ENCODE data around the gene PLXNA3.
"Not testable (repeated sequence)": the region's sequence is repeated elsewhere in the genome, so short reads cannot be mapped to it uniquely, and the experiment has no call there.

Gene PLXNA3

DNA sequence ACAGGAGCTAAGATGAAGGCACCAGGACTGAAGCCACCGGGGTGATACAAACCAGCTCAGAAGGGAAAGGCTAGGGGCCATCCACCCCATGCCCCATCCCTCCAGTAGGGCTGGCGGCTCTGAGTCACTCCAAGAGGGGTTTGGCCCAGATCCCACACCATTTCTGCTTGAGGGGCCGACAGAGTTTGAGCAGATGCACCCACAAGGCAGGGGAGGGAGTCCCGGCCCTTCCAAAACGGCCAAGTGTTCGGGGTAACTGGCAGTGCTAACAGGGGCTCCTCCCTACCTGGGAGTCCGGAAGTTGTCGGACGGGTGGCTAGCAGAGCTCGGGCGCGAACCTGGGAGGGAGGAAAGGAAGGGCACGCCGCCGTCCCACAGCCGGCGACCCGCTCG lies 31.9 kb downstream of the PLXNA3 start:
- peaks cover 0 to 44% (median 27%) of the 10 kb centered on the region in 5 donors for H3K4me1 ChIP-seq (ENCODE audit: control insufficient read depth in 5 of 5, insufficient read depth in 5 of 5, low read length in 5 of 5)
- H3K36me3 ChIP-seq (ENCODE audit: control insufficient read depth in 5 of 5, insufficient read depth in 5 of 5, low read length in 5 of 5), result peaks cover 0 to 16% (median 12%) of the 10 kb centered on the region in 5 donors
- H3K4me3 ChIP-seq (ENCODE audit: low read depth in 1 of 5, low read length in 5 of 5), result peak overlapping the region; percentile 60 to 81 (median 69)
- H3K27ac ChIP-seq (ENCODE audit: low read depth, low read length), result peak overlapping the region; percentile 69
- H3K27me3 ChIP-seq (ENCODE audit: control insufficient read depth in 5 of 5, insufficient read depth in 4 of 5, low read length in 5 of 5), result peaks cover 0 to 12% (median 9%) of the 10 kb centered on the region in 5 donors
- H3K9me3 ChIP-seq (ENCODE audit: control insufficient read depth in 5 of 5, low read length in 5 of 5), result peaks cover 0 to 3% (median 0%) of the 10 kb centered on the region in 5 donors
- H3K9ac ChIP-seq (ENCODE audit: low read length in 5 of 5), result peak overlapping the region; percentile 38 to 76 (median 69)

DNA sequence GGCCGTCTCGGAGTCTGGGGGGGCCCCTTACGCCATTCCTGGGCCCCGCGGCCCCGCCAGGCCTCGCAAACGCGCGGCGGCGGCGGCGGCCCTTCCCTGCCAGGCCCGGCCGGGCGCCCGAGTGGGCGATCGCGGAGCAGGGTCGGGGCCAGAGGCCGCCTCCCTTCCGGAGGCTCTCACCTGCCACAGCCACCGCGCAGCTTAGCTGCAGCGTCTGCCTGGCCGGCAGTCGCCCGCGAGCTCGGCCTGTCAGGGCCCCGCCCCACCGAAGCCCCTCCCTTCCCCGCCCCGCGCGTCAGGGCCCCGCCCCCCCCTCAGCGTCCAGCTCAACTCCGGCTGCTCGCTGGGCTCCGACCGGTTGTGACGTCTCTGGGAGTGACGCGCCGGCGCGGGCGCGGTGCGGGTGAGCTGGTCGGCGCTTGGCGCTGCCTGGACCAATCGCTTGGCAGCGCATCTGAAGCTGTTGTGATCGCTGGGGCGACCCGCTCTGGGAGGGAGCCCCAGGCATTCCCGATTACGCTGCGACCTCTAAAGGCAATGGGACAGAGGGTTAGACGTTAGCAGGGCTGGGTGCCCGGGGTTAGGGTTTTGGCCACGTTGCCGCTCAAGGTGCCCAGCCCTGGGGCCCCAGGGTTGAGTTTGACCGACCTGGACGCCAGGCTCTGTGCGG lies 32.5 kb downstream of the PLXNA3 start, which contains the start of gene SLC10A3:
Gene SLC10A3 (minus strand): TSS at position 216 of the 670 bp plus-strand sequence. CDS start 1,689 bp downstream, outside the sequence.
- H3K9ac ChIP-seq (ENCODE audit: low read length in 5 of 5), result peak within 1 kb of the TSS; percentile 38 to 76 (median 70)
- H3K9me3 ChIP-seq (ENCODE audit: control insufficient read depth in 5 of 5, low read length in 5 of 5), result no peaks in the 10 kb centered on the region
- H3K27me3 ChIP-seq (ENCODE audit: control insufficient read depth in 5 of 5, insufficient read depth in 4 of 5, low read length in 5 of 5), result peaks cover 0 to 12% (median 9%) of the 10 kb centered on the region in 5 donors
- peaks cover 0 to 39% (median 22%) of the 10 kb centered on the region in 5 donors for H3K4me1 ChIP-seq (ENCODE audit: control insufficient read depth in 5 of 5, insufficient read depth in 5 of 5, low read length in 5 of 5)
- peaks cover 0 to 15% (median 9%) of the 10 kb centered on the region in 5 donors for H3K36me3 ChIP-seq (ENCODE audit: control insufficient read depth in 5 of 5, insufficient read depth in 5 of 5, low read length in 5 of 5)
- peak within 1 kb of the TSS; percentile 69 for H3K27ac ChIP-seq (ENCODE audit: low read depth, low read length)
- H3K4me3 ChIP-seq (ENCODE audit: low read depth in 1 of 5, low read length in 5 of 5), result peak within 1 kb of the TSS; percentile 60 to 81 (median 69)

GRCh38 chrX:154494715-154495114 lies 36.6 kb downstream of the PLXNA3 start:
- peaks cover 0 to 6% (median 0%) of the 10 kb centered on the region in 5 donors for H3K27me3 ChIP-seq (ENCODE audit: control insufficient read depth in 5 of 5, insufficient read depth in 4 of 5, low read length in 5 of 5)
- H3K9me3 ChIP-seq (ENCODE audit: control insufficient read depth in 5 of 5, low read length in 5 of 5), result no peaks in the 10 kb centered on the region
- no peak overlapping the region for H3K4me3 ChIP-seq (ENCODE audit: low read depth in 1 of 5, low read length in 5 of 5)
- H3K27ac ChIP-seq (ENCODE audit: low read depth, low read length), result no peak overlapping the region
- no peak overlapping the region for H3K9ac ChIP-seq (ENCODE audit: low read length in 5 of 5)
- no peaks in the 10 kb centered on the region for H3K36me3 ChIP-seq (ENCODE audit: control insufficient read depth in 5 of 5, insufficient read depth in 5 of 5, low read length in 5 of 5)
- H3K4me1 ChIP-seq (ENCODE audit: control insufficient read depth in 5 of 5, insufficient read depth in 5 of 5, low read length in 5 of 5), result peaks cover 0 to 10% (median 4%) of the 10 kb centered on the region in 5 donors

DNA sequence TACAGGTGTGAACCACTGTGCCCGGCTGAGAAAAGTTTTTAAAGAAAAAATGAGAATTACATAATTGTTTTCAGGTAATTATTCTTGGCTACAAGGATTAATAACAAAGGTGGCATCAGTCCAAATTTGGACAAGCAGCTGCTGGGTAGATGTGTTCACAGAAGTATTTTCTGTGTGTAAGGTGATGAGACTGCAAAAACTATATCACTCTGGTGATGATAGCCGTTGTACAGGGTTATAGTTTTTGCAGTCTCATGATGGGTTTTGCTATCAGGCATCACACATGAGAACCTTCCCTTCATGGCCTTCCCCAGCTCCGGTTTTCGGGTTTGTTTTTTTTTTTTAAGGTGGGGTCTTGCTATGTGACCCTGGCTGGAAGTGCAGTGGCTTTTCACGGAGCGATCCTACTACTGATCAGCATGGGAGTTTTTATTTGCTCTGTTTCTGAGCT lies 37.4 kb downstream of the PLXNA3 start:
- Histone ChIP-seq H3K27ac (ENCODE audit: low read depth, low read length) (no peak overlapping the region), H3K9ac (ENCODE audit: low read length in 5 of 5) (no peak overlapping the region), H3K9me3 (ENCODE audit: control insufficient read depth in 5 of 5, low read length in 5 of 5) (no peaks in the 10 kb centered on the region), H3K4me1 (ENCODE audit: control insufficient read depth in 5 of 5, insufficient read depth in 5 of 5, low read length in 5 of 5) (peaks cover 0 to 5% (median 0%) of the 10 kb centered on the region in 5 donors), H3K36me3 (ENCODE audit: control insufficient read depth in 5 of 5, insufficient read depth in 5 of 5, low read length in 5 of 5) (no peaks in the 10 kb centered on the region), H3K4me3 (ENCODE audit: low read depth in 1 of 5, low read length in 5 of 5) (no peak overlapping the region), H3K27me3 (ENCODE audit: control insufficient read depth in 5 of 5, insufficient read depth in 4 of 5, low read length in 5 of 5) (peaks cover 0 to 6% (median 0%) of the 10 kb centered on the region in 5 donors)

DNA sequence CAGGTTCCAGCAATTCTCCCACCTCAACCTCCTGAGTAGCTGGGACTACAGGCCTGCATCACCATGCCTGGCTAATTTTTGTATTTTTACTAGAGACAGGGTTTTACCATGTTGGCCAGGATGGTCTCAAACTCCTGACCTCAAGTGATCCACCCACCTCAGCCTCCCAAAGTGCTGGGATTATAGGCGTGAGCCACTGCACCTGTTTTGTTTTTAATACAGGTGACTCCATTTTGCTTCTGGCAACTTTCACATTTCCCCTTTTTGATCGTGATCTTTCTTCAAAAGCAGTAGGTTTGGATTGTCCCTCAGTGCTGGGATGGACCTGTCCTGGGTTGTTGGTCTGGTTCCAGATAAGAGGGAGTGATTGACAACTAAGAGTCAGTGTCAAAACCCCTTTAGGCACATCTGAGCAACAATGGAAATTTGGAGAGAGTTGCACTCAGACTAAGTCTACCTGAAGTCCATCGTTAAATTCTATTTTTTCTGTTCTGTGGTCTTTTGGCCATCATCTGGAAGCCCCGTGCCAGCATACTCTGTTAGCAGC lies 38.6 kb downstream of the PLXNA3 start:
- H3K36me3 ChIP-seq (ENCODE audit: control insufficient read depth in 5 of 5, insufficient read depth in 5 of 5, low read length in 5 of 5); H3K4me3 ChIP-seq (ENCODE audit: low read depth in 1 of 5, low read length in 5 of 5); H3K27me3 ChIP-seq (ENCODE audit: control insufficient read depth in 5 of 5, insufficient read depth in 4 of 5, low read length in 5 of 5); H3K4me1 ChIP-seq (ENCODE audit: control insufficient read depth in 5 of 5, insufficient read depth in 5 of 5, low read length in 5 of 5); H3K9me3 ChIP-seq (ENCODE audit: control insufficient read depth in 5 of 5, low read length in 5 of 5); H3K9ac ChIP-seq (ENCODE audit: low read length in 5 of 5); H3K27ac ChIP-seq (ENCODE audit: low read depth, low read length): not testable (repeated sequence)

- H3K27me3 ChIP-seq (ENCODE audit: control insufficient read depth in 5 of 5, insufficient read depth in 4 of 5, low read length in 5 of 5); H3K36me3 ChIP-seq (ENCODE audit: control insufficient read depth in 5 of 5, insufficient read depth in 5 of 5, low read length in 5 of 5); H3K27ac ChIP-seq (ENCODE audit: low read depth, low read length); H3K4me3 ChIP-seq (ENCODE audit: low read depth in 1 of 5, low read length in 5 of 5); H3K9me3 ChIP-seq (ENCODE audit: control insufficient read depth in 5 of 5, low read length in 5 of 5); H3K9ac ChIP-seq (ENCODE audit: low read length in 5 of 5): not testable (repeated sequence)
- peaks cover 0 to 15% (median 8%) of the 10 kb centered on the region in 5 donors for H3K4me1 ChIP-seq (ENCODE audit: control insufficient read depth in 5 of 5, insufficient read depth in 5 of 5, low read length in 5 of 5)
Observed at GRCh38 chrX:154501423-154501822, 43.3 kb downstream of the PLXNA3 start.

DNA sequence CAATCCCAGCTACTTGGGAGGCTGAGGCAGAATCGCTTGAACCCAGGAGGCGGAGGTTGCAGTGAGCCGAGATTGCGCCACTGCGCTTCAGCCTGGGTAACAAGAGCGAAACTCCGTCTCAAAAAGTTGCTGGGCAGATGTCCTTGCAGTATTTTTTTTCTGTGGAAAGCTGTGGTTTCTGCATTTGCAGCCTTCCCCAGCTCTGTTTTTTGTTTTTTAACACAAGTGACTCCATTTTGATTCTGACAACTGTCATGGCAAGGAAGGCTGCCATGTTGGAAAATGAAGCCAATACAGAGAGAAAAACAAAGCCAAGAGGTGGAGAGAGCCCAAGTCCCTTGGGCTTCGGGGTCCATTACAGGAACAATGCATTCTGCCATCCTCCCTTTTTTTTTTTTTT lies 44.0 kb downstream of the PLXNA3 start:
- no peak overlapping the region for H3K9ac ChIP-seq (ENCODE audit: low read length in 5 of 5)
- peaks cover 0 to 15% (median 8%) of the 10 kb centered on the region in 5 donors for H3K4me1 ChIP-seq (ENCODE audit: control insufficient read depth in 5 of 5, insufficient read depth in 5 of 5, low read length in 5 of 5)
- H3K36me3 ChIP-seq (ENCODE audit: control insufficient read depth in 5 of 5, insufficient read depth in 5 of 5, low read length in 5 of 5), result peaks cover 0 to 15% (median 9%) of the 10 kb centered on the region in 5 donors
- H3K27ac ChIP-seq (ENCODE audit: low read depth, low read length), result no peak overlapping the region
- H3K9me3 ChIP-seq (ENCODE audit: control insufficient read depth in 5 of 5, low read length in 5 of 5), result no peaks in the 10 kb centered on the region
- peaks cover 0 to 6% (median 3%) of the 10 kb centered on the region in 5 donors for H3K27me3 ChIP-seq (ENCODE audit: control insufficient read depth in 5 of 5, insufficient read depth in 4 of 5, low read length in 5 of 5)
- no peak overlapping the region for H3K4me3 ChIP-seq (ENCODE audit: low read depth in 1 of 5, low read length in 5 of 5)

- Histone ChIP-seq H3K4me3 (ENCODE audit: low read depth in 1 of 5, low read length in 5 of 5) (no peak overlapping the region), H3K36me3 (ENCODE audit: control insufficient read depth in 5 of 5, insufficient read depth in 5 of 5, low read length in 5 of 5) (peaks cover 0 to 22% (median 11%) of the 10 kb centered on the region in 5 donors), H3K9ac (ENCODE audit: low read length in 5 of 5) (no peak overlapping the region)
Observed at GRCh38 chrX:154502989-154503388, 44.9 kb downstream of the PLXNA3 start.

GRCh38 chrX:154505734-154506133 lies 47.7 kb downstream of the PLXNA3 start:
- Histone ChIP-seq H3K27me3 (ENCODE audit: control insufficient read depth in 5 of 5, insufficient read depth in 4 of 5, low read length in 5 of 5) (peaks cover 0 to 13% (median 6%) of the 10 kb centered on the region in 5 donors), H3K27ac (ENCODE audit: low read depth, low read length) (peak overlapping the region; percentile 77), H3K4me1 (ENCODE audit: control insufficient read depth in 5 of 5, insufficient read depth in 5 of 5, low read length in 5 of 5) (peaks cover 0 to 15% (median 8%) of the 10 kb centered on the region in 5 donors), H3K36me3 (ENCODE audit: control insufficient read depth in 5 of 5, insufficient read depth in 5 of 5, low read length in 5 of 5) (peaks cover 0 to 33% (median 18%) of the 10 kb centered on the region in 5 donors), H3K9ac (ENCODE audit: low read length in 5 of 5) (no peak overlapping the region), H3K4me3 (ENCODE audit: low read depth in 1 of 5, low read length in 5 of 5) (no peak overlapping the region), H3K9me3 (ENCODE audit: control insufficient read depth in 5 of 5, low read length in 5 of 5) (peaks cover 5 to 14% (median 8%) of the 10 kb centered on the region in 5 donors)

More at GRCh38 chrX:154502989-154503388, 44.9 kb downstream of the PLXNA3 start:
- Histone ChIP-seq H3K27ac (ENCODE audit: low read depth, low read length) (no peak overlapping the region), H3K27me3 (ENCODE audit: control insufficient read depth in 5 of 5, insufficient read depth in 4 of 5, low read length in 5 of 5) (peaks cover 0 to 11% (median 3%) of the 10 kb centered on the region in 5 donors), H3K9me3 (ENCODE audit: control insufficient read depth in 5 of 5, low read length in 5 of 5) (no peaks in the 10 kb centered on the region), H3K4me1 (ENCODE audit: control insufficient read depth in 5 of 5, insufficient read depth in 5 of 5, low read length in 5 of 5) (peaks cover 0 to 15% (median 8%) of the 10 kb centered on the region in 5 donors)

Data from subcutaneous abdominal adipose tissue (tissue), 5 donors.